Measurements from ENCODE around the gene PLEKHA7. TPM values are rescaled to one million over a fixed set of nuclear protein-coding genes. Genes with fewer than 3 reads are reported as not detected.

Gene PLEKHA7
- total RNA-seq, 2 donors from 2014 or later = 55.6 to 65.9 TPM

DNA sequence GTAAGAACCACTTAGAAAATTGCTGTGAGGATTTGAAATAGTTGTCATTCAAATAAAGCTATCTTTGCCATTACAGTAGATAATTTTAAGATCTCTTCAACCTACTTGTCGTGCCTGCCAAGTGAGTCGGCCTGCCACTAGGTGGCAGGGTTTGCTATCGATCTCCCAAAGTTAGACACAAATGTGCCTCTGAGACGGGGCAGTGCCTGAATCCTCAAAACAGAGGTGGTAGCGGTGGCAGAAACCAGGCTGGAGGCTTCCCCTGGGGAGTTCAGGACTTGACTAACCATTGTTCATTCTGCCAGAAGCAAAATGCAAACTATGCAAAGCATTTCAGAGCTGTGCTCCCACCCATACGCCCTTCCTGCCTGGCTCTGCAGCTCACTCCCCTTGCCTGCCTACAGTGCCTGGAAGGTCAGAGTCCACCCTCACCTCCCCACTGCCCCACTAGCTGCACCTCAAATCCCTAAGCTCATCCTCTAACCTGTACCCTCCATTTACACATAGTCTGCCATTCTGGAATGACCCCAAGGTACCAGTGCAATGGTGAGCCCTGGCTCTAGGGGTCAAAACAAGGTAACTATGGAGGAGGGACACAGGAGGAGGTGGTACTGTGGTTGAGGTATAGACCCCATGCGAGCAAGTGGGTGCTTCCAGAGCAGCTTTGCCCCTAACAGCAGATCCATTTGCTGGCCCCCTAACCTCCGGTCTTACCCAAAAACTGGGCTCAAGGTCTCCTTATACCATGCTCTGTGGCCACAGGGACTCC, 193.7 kb downstream of the PLEKHA7 start:
- no peaks in the 10 kb centered on the region for H3K36me3 ChIP-seq
- no peak overlapping the region for H3K9ac ChIP-seq (ENCODE audit: low read depth in 2 of 2, low read length in 2 of 2)
- H3K27me3 ChIP-seq = no peaks in the 10 kb centered on the region
- peak; percentile 78 for DNase-seq
- intact Hi-C loops (cut with DNase I) = loop anchor here (5.0 to 10.0 kb wide), 2 partner anchors 94 to 242 kb away; no protein-coding TSS in a partner anchor
- TF ChIP-seq, protein P1, sequence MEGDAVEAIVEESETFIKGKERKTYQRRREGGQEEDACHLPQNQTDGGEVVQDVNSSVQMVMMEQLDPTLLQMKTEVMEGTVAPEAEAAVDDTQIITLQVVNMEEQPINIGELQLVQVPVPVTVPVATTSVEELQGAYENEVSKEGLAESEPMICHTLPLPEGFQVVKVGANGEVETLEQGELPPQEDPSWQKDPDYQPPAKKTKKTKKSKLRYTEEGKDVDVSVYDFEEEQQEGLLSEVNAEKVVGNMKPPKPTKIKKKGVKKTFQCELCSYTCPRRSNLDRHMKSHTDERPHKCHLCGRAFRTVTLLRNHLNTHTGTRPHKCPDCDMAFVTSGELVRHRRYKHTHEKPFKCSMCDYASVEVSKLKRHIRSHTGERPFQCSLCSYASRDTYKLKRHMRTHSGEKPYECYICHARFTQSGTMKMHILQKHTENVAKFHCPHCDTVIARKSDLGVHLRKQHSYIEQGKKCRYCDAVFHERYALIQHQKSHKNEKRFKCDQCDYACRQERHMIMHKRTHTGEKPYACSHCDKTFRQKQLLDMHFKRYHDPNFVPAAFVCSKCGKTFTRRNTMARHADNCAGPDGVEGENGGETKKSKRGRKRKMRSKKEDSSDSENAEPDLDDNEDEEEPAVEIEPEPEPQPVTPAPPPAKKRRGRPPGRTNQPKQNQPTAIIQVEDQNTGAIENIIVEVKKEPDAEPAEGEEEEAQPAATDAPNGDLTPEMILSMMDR (IDR thresholded peaks at IDR 0.05) = peak; percentile 69
- no peaks in the 10 kb centered on the region for H3K9me3 ChIP-seq
- H3K27ac ChIP-seq = no peak overlapping the region
- no peak overlapping the region for H3K4me3 ChIP-seq
- H3K4me1 ChIP-seq = no peaks in the 10 kb centered on the region

DNA sequence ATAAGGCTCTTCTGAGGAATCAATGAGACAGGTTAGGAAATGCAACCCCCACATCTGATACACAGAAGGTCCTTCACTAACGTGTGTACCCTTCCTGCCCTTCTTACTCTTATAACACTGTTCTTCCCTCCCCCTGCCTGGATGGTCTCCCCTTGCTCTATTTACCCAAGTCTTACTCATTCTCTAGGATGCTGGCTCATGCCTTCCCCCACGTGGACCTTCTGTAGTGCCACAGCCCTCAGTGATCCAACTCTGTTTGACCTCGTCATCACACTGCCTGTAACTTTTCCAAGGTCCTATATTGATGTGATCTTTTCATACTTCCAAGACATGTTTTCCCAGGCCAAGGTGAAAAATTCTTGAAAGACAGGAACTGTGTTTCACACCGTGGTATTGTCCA, 195.9 kb downstream of the PLEKHA7 start:
- H3K4me1 ChIP-seq = no peaks in the 10 kb centered on the region

DNA sequence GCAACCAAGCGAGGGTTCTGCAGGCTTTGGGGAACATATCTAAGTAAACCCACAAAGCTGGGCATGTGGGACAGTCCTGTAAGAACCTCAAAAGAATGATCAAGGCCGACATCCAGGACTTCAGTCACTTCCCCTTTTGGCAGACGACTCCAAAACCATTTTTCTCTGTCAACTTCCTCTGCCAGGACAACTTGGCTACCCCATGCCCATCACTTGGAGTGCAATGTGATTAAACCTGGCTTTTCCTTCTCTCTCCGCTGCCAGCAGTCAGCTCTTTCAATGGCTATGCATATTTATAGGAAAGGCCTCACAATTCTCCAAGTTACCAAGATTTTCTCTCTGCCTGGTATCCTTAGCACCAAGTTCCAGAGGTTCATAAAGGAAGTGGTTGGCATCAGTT, 196.9 kb downstream of the PLEKHA7 start:
- no peak overlapping the region for H3K27ac ChIP-seq

More for the DNA sequence above, 195.9 kb downstream of the PLEKHA7 start:
- Histone ChIP-seq H3K27me3 (no peaks in the 10 kb centered on the region), H3K9ac (ENCODE audit: low read depth in 2 of 2, low read length in 2 of 2) (no peak overlapping the region), H3K9me3 (no peaks in the 10 kb centered on the region), H3K36me3 (no peaks in the 10 kb centered on the region), H3K27ac (no peak overlapping the region), H3K4me3 (no peak overlapping the region)
- no peak for DNase-seq
- intact Hi-C loops (cut with DNase I) = no loop called here
- TF ChIP-seq, protein P1 (IDR thresholded peaks at IDR 0.05) = no peak

DNA sequence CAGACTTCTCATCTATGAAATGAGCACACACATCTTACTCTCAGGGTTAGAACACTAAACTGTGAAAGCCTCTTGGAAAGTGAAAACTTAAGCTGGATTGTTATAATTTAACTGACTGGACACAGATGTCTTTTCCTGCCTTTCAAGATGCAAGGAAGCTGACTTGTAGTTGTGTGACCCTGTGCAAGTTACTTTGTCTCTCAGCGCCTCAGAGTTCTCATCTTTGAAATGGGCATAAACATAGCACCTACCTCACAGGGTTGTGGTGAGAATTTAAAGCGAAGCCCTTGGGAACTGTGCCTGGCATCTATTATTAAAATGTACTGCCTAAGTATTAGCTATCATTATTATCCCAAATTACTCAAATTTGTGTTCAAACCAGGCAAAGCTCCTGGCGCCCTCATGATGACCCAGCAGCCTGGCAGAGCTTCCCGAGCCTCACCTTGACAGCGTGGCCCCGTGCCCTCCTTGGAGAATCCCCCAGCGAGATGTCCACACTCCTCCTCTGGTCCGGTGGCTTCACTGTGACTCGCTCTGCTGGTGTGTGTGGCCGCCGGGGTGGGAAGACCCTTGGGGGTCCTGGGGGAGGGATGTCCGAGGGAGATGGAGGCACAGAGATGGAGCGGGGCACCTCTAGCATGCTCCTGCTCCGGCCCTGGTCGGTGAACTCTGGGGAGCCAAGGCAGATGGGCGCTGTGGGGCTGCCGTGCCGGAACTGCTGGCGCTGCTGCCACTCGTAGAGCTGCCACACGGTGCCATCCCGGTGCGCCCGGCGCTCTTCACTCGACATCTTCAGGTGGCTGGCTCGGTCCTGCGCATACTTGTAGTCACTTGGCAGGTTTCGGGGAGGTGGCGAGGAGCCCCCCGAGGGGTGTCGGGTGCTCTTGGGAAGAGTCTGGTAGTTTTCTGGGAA, 197.6 kb downstream of the PLEKHA7 start:
- Histone ChIP-seq H3K4me1 (no peaks in the 10 kb centered on the region), H3K27me3 (no peaks in the 10 kb centered on the region), H3K27ac (no peak overlapping the region), H3K9me3 (no peaks in the 10 kb centered on the region), H3K9ac (ENCODE audit: low read depth in 2 of 2, low read length in 2 of 2) (no peak overlapping the region), H3K36me3 (no peaks in the 10 kb centered on the region), H3K4me3 (no peak overlapping the region)
- TF ChIP-seq, protein P1 (IDR thresholded peaks at IDR 0.05) = no peak
- intact Hi-C loops (cut with DNase I) = no loop called here
- no peak for DNase-seq

More for the DNA sequence above, 196.9 kb downstream of the PLEKHA7 start:
- Histone ChIP-seq H3K4me1 (no peaks in the 10 kb centered on the region), H3K9me3 (no peaks in the 10 kb centered on the region), H3K9ac (ENCODE audit: low read depth in 2 of 2, low read length in 2 of 2) (no peak overlapping the region), H3K4me3 (no peak overlapping the region), H3K36me3 (no peaks in the 10 kb centered on the region), H3K27me3 (no peaks in the 10 kb centered on the region)
- TF ChIP-seq, protein P1 (IDR thresholded peaks at IDR 0.05) = no peak
- intact Hi-C loops (cut with DNase I) = no loop called here
- no peak for DNase-seq

DNA sequence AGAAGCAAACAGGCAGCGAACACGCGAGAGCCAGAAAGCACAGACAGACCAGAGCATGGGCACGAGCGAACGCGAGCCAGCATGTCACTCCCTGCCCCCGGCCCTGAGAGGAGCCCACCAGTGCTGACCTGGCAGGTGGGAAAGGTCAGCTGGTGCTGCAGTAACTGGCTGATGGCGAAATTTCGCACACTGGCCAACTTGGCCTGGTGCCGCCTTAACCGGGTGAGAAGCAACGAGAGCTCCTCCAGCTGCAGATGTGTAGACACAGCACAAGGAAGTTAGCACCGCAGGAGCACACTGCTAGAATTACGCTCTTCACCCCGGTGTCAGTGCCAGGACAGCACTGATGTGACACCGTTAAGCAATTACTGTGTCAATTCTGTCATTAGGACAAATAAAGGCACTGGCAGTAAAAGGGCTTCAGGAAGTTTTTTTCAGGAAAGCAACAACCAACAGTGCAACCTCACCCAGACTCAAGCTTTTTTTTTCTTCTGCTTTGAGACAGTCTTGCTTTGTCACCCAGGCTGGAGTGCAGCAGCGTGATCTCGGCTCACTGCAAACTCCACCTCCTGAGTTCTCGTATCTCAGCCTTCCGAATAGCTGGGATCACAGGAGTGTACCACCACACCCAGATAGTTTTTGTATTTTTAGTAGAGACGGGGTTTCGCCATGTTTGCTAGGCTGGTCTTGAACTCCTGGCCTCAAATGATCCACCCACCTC, 199.0 kb downstream of the PLEKHA7 start:
- H3K27me3 ChIP-seq = no peaks in the 10 kb centered on the region
- no peaks in the 10 kb centered on the region for H3K9me3 ChIP-seq
- H3K36me3 ChIP-seq = no peaks in the 10 kb centered on the region
- no peaks in the 10 kb centered on the region for H3K4me1 ChIP-seq
- H3K9ac ChIP-seq (ENCODE audit: low read depth in 2 of 2, low read length in 2 of 2) = no peak overlapping the region
- H3K4me3 ChIP-seq = no peak overlapping the region
- DNase-seq = peak; percentile 33
- TF ChIP-seq, protein P1 (IDR thresholded peaks at IDR 0.05) = no peak
- H3K27ac ChIP-seq = no peak overlapping the region
- intact Hi-C loops (cut with DNase I) = no loop called here
